NCI-H446 treated with DMSO at 0.1 percent for 48 hours (cell line): Measurements from ENCODE around the gene ZXDC.

Source experiments
- DNase-seq: peaks from one replicate; lab custom pipeline; 2025; lab: John Stamatoyannopoulos, UW

ZXDC gene

DNA sequence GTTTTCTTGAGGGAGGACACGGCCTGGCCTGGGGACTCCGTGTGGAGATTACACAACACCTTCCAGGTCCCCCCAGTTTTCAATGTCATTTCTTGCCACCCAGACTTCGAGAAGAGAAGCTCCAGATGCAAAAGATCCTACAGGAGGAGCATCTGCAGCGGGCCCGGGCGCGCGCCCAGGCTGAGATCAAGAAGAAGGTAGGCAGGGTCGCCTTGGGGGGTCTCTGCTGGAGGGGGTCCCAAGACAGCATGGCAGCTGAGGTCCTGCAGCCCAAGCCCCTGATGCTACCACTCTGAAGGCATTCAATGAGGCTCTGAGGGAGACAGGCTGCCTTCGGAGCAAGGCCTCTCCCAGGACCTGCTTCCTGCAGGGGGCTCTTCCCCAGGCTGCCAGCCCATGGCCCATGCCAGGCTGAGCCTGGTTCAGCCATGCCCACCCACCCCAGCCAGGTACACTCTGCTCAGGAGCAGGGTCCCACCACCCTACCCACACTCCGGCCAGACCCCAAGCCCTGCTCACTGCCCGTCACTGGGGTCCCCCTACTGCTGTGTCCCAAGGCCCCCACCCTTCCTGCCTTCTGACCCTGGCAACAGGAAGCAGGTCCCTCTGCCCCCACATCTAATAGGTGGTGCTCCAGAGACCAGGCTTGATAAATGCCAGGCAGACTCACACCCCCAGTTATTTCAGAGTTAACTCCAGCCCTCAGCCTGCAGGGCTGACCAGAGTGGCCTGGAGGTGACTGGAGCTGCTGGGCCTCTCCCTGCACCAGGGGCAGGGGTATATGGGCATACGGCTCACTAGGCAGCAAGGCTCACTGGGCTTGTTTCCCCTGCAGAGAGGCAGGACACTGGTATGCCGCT, 40.0 kb downstream of the ZXDC start:
- DNase-seq = no peak

DNA sequence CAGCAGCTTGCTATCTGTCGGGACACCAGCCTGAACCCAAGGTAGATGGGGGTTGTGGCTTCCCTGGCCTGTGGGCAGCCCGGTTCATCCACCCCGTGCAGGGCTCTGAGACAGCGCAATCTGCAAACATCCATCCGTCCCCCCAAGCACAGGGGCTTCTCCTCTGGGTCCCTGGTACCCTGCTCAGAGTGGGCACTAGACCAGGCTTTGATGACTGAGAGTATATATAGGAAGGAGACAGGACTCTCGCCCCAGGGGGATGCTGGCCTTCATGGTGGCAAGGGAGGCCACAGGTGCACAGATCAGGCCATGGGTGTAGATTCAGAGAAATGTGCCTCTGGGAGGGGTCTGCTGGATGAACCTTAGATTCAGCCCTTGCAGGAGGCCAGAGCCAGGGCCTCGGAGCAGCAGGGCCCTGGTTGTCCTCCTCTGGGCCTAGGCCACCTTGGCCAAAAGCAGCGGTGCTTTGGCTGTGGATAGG, 40.7 kb downstream of the ZXDC start:
- no peak for DNase-seq

DNA sequence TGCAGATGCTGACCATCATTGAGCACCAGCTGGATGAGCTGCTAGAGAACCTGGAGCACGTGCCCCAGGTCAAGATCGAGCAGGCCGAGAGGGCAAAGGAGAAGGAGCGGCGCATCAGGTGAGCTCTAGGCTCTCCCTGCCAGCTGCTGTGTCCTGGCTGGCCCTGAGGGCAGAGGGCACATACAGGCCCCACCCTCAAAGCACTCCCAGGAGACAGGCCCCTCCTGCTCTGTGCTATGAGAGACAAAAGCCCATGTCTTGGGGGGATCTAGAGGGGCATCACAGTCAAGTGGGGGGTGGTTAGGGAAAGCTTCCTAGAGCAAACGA, 41.5 kb downstream of the ZXDC start:
- no peak for DNase-seq

DNA sequence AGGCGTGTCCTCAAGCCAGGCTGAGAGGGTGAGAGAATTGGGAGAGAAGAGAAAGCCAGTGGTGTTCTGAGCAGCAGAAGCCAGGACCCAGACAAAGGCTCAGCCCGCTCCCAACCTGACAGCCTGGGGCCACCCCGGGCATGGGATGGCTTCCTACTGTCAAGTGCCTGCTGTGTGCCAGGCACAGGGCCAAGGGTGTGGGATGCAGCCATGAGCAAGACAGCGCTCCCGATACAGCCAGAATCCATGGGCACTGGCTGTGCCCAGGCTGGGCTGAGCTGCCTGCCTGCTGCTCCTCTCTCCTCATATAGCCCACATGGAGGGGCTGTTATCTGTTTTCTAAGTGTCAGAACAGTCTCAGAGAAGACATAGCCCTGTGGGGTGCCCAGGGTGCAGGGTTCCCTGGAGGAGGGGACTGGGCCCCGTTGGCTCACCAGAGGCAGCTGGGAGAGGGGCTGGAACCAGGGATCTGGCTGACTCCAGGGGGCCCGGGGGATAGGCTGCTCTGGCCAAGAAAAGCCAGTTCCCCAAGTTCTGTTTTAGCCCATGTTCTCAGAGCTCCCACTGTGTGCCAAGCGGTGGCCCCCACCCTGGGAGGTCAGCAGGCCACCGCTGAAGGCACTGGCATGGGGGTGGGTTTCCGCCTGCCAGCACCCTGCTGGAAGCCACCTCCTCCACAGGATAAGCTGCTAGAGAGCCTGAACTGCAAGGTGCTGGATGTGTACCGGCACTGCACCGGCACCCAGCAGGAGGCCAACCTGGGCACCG, 42.0 kb downstream of the ZXDC start:
- DNase-seq = peak; percentile 58

DNA sequence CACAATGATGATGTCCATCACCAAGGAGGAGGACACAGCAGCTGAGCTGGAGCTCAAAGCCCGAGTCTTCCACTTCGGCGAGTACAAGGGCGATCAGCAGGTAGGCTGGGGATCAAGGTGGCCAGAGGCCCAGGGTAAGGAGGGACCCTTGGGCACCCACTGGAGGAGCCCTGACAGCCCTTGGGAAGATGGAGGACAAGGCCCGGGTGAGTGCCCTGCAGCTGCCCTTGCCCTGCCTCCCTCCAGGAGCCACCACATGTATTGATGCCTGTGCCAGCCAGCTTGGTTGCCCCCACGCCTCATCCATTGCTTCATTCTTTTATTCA, 42.6 kb downstream of the ZXDC start:
- DNase-seq = no peak

DNA sequence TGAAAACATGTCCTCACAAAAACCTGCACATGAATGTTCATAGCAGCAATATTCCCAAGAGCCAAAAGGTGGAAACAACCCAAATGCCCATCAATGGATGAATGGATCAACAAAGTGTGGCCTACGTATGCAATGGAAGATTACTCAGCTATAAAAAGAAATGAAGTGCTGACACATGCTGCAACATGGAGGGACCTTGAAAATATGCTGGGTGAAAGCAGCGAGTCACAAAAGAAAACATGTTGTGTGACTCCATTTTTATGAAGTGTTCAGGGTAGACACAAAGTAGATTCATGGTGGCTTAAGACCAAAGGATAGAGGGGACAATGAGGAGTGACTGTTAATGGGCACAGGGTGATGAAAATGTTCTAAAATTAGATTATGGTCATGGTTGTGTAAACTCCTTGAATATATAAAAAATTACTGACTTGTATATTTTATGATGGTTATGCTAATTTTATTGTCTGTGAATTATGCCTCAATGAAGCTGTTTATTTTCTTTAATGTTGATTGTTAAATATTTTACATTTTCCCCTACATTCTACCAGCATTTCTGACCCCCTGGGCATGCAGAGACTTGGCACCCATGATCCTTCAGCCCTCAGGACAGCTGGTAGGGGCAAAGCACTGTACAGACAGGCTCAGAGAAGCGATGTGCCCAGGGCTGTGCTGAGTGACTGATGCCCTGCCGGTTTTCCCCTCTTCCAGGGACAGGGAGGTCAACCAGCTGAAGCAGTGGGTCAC, 43.2 kb downstream of the ZXDC start:
- no peak for DNase-seq

DNA sequence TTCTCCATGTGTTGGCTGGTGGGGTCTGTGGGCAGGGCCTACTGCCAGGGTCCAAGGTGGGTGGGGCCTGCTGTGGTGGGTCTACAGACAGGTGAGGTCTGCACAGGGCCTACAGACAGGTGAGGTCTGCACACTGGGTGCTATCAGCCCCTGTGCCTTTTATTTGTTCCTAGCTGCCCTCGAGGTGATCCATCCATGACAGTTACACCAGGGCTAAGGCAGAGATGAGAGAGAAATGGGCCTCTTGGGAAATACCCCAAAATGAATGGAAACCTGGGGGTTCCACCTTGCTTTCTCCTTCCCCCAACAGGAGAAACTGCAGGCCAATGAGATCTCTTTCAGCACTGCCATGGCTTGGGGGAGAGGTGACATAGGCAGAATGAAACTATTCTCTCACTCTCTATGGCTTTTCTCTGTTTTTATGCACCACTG, 44.6 kb downstream of the ZXDC start:
- no peak for DNase-seq

DNA sequence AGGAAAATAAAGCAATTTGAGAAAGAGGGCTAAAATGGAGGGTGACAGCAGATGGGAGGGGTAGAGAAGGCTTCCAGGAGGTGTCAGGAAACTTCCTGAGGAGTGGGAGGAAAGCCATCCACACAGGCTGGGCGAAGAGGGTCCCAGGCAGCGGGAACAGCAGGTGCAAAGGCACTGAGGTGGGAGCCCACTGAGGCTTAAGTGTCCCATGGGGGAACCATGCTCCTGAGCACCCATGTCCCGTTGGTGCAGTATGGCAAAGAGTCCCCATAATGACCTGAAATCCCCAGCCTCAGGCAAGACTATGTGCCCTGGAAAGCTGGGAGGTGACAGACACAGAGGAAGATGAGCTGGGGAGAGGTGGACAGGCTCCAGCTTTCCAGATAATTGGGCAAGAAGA, 50.9 kb downstream of the ZXDC start:
- DNase-seq = no peak

DNA sequence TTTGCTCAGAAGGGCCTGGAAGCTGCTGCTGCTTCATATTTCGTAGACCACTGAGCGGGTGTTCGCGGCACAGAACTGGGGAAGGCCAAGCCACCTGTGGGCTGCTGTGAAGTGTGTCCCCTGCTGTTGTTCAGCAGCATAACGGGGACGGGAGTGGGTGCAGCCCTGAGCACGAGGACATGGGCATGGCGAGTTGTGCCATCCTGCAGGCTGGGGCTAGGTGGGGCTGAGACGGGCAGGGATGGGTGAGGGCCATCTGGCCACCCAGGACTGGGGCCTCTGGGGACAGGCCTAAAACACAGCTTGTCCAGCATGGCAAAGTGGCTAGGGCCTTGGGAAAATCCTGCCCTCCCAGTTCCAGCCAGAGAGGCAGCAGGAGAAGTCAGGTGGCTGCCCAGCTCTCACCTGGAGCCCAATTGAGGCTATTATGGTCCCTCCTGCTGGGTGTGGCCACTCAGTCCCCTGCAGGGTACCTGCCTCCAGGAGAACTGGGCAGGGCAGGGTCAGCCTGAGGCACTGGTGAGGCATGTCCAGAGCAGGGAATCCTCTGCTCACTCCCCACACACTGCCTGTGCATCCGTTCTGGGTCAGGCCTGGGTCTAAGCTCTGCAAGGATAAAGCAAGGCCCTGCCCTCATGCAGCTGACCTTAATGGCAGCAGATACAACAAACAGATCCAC, 51.5 kb downstream of the ZXDC start:
- no peak for DNase-seq

DNA sequence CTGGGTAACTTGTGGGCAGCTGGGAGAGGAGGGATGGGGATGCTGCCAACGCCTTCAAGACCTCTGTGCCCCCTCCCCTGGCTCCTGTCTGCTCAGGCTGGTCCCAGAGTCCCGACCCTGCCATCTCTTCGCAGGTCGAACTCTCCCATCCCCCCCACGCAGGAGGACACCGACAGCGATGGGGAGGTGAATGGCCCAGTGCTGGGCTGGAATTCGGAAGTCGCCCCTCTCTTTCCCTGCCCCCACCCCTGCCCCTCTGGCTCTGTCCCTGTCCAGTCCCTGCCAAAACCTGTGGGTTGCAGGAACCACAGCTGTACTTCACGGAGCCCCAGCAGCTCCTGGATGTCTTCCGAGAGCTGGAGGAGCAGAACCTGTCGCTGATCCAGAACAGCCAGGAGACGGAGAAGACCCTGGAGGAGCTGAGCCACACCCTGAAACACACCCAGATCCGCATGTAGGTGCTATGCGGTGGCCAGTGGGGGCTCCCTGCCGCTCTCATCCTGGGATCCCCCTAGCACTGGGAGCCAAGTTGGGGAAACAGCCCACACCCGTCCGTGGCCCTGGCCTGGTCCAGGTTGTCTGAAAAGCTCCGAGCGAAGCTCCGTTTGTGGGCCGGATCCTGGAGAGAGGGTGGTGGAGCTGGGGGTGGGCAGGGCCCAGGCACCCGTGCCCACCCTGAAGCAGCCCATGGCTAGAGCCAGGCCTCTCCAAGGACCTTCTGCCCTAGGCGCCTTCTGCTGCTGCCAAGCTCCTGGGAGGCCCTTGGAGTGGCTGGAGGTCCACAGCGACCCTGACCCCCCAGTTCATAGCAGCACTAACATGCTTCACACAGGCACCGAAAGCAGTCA, 52.3 kb downstream of the ZXDC start:
- DNase-seq = peak; percentile 55

DNA sequence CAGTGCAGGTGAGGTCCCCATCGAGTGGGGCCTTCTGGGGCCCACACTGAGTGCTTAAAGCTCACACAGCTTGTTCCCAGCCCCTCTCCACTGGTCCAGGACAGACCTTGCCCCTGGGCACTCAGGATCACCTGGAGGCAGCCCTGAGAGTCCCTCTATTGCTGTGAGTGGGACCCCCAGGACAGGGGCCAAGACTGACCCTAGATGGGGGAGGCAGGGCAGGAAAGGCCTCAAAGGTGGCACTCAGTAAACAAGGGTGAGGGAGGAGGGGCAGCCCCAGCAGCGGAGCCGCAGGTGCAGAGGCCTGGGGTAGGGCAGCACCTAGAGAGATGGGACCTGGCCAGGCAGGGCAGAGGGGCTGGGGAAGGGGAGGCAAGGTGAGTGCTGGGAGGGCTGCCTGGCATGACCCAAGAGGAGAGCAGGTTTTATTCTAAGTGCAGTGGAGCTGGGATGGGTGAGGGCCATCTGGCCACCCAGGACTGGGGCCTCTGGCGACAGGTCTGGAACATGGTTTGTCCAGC, 53.1 kb downstream of the ZXDC start:
- DNase-seq = no peak

DNA sequence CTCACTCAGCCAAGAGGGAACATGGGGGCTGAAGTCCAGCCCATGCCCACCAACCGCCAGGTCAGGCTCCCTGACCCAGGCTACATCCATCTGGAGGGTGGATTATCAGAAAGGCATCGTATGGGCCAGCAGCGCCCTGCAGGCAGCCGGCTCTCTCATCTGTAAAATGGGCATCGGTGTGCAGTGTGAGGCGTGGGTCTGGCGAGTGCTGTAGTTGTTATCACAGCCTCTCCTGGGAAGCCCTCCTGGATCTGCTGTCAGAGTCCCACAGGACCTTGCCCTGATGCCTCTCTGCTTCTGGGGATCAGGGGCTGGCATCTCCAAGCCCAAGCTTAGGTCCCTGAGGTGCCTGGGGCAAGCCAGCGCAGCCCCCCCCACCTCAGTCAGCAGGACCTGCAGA, 53.6 kb downstream of the ZXDC start:
- no peak for DNase-seq

DNA sequence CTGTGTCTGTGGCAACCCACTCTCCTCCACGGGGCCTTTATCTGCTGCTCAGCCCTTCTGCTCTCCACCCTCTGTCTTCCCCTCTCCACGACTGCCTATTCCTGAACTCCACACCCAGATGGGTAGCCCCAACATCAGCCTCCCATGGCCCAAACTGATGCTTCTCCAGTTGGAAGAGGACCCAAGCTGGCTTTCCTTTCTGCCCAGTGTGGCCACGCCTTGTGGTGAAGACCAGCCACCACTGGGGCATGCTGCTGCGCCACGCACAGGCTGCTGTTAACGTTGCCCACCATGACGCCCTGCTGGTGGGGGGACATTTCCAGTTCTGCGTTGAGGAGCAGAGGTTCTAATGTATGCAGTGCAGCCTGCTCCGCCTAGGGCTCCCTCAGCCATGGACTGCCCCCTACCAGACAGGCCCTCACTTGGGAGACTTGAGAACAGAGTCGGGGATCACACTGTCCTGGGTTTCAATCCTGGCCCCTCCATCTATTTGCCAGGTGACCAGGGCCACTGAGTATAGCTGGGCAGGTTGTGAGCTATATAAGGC, 54.0 kb downstream of the ZXDC start:
- DNase-seq = no peak

DNA sequence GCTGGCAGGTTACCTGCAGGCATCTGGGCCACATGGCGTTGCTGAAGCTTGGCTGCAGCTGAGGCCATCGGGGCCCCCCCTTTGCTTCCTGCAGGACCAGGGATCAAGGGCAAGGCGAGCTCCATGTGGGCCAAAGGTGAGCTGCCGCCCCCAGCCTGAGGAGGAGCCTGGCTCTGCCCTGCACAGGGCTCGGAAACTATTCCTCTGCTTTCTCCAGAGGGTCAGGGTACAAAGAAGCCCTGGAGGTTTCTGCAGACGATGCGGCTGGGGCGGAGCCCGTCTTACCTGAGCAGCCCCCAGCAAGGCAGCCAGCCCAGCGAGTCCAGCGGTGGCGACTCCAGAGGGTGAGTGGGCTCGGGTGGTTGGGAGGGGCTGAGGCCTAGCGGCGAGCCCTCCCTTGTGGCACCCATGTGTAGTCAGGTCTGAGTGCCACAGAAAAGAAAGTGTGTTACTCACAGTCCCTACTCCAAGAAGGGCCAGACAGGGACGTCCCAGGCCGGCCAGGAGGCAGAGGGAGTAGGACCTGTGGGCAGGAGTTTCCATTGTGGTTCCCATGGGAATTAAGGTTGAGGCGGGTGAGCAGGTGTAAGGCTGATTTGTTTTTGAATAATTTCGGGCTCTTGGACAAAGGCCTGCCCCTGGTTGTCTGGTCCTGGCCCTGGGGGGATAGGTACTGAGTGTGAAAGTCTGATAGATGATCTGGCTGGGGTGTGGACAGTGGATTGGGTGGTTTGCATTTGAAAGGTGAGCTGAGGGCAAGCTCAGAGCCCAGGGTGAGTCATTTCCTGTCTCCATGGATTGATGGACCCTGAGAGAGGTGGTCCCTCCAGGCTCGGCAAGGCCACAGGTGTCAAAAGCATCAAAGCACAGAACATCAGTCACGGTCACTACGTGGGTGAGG, 55.6 kb downstream of the ZXDC start:
- DNase-seq = no peak

DNA sequence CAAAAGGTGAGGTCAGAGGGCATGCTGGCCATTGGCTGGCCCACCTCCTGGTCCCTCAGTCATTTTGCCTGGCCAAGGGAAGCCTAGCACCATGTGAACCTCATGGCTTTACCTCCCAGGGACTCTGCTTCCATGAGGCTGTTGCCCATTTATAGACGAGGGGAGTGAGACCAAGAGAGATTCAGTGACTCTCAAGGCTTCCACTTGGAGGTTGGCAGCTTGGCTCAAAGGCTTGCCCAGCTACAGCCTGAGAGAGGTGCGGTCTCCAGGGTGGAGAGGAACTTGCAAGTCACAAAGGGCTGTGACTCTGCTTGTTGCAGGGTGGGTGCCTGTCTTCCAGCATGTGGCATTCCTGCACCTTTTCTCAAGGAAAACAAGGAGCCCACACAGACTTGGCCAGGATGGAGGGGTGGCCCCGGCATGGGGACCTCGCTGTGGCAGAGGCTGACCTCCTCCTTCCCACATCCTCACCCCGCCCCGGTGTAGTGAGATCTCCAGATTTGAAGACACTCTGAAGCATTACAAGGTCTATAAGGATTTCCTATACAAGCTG, 56.5 kb downstream of the ZXDC start:
- no peak for DNase-seq

DNA sequence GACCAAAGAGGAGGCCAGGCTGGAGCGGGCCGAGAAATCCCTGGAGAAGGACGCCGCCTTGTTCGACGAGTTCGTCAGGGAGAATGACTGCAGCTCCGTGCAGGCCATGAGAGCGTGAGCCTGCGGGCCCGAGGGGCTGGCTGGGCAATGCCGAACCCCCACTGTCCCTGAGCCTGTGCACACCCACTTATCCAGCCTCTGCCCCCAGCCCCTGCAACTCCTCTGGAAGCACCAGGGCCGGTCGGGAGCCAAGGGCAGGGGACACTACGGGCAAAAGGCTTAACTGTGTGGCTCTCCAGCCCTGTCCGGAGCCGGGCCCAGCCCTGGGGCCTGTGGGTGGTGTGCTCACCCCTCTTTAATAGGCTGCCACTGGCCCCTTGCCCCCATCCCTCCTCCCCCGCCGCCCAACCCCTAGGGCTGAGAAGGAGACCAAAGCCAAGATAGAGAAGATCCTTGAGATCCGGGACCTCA, 57.0 kb downstream of the ZXDC start:
- no peak for DNase-seq

DNA sequence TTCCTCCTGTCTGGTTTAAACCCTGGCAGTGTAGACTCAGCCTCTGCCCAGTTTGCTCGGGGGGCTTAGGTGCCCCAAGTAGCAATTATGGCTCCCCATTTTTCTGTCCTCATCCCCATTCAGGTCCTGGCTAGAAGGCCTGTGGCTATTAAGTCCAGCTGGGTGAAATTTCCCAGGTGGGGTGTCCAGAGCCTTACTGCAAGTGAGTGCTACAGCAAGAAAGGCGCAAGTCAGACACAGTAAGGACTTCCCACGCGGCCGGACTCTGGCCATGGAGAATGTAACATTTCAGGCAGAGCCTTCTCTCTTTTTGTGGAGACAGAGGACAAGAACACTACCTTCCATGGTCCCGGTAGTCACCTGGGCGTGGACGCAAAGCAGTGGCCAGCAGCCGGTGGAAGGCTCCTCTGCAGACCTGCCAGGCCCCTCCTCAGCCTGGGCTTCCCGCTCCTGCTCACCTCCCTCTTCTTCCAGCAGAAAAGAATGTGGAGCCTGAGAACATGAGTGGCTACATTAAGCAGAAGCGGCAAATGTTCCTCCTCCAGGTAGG, 57.6 kb downstream of the ZXDC start:
- DNase-seq = no peak

DNA sequence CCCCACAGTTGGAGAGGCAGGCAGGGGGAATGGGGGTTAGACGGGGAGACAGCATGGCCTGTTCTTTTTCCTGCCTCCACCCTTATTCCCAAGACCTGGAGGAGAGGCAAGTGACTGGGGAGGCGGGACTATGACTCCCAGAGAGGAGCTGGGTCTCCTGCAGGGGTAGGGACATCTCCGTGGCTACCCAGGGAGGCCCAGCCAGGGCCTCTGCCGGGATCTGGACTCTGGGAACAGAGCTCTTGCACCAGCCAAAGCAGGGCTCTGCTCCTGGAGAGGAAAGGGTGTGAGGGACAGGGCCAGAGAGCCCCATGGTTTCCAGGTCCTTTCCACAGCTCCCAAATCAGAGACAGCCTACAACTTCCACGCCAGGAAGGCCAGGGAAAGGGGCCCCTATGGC, 58.2 kb downstream of the ZXDC start:
- DNase-seq = no peak

DNA sequence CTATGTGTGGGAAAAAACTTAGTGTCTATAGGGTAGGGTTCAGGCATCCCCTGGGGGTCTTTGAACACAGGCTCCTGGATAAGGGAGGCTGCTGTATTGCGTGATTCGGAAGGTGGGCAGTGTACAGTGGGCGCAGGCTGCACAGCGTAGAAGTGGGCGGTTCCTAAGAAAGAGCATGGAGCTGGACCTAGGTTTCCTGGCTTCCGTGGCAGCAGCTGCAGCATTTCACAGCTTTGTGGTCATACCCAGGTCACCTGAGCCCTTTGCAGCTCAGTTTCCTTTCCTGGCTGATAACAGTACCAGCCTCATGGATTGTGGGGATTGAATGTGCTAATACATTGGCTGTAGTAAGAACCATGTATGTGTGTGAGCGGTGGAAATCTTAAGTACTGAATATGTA, 58.7 kb downstream of the ZXDC start:
- no peak for DNase-seq
